ENCODE data around the gene ACOX3. TPM values are rescaled to one million over a fixed set of nuclear protein-coding genes. Genes with fewer than 3 reads are reported as not detected.

ACOX3 gene
- total and polyA plus RNA-seq, 10 of the 15 experiments (the other 5 are each of a cell fraction or from before 2014, with no cell fraction given): 2.0 to 24.5 (median 14.0) TPM

DNA sequence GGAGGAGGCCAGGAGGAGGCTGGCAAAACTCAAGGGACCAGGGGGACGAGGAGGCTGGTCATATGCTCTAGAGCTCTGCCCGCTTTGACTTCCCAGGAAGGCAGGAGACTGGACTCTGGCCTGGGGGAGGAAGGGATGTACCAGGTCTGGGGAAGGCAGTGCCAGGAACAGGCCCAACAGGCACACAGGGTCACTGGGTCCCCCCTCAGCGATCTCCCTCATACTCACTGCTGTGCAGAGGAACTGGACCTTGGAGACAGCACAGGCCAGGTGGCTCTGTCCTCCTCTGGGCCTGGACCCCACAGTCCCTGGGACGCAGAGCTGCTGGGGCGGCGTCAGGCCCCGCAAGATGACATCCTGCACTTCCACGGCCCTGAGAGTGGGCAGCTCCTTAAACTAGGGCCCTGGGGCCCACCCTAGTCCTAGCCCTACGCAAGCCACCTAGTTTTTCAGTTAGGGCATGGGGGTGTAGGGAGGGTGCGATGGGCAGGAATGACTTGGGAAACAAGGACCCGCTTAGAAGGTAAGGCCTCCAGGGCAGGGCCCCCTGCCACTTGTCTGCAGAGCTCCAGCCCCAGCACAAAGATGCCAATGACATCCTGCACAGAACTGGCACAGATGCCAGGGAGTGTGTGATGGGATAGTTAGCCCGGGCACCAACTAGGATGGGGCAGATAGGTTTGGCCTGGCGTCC is 111.5 kb downstream of the ACOX3 start:
- DNase-seq (ENCODE audit: low read depth, low spot score): no peak
- RAD21 ChIA-PET (ENCODE audit: unreplicated experiment): interaction anchor here (0.7 kb wide), 1 partner anchor 229 kb away, joined by 3 read pairs; no protein-coding TSS in a partner anchor
- no peak overlapping the region for H3K27ac ChIP-seq (ENCODE audit: control insufficient read depth, insufficient read depth)

GRCh38 chr4:8328456-8328855 is 112.1 kb downstream of the ACOX3 start:
- RAD21 ChIA-PET (ENCODE audit: unreplicated experiment): no interaction called here
- POLR2A ChIA-PET: no interaction called here
- Histone ChIP-seq H4K20me1 (ENCODE audit: control insufficient read depth, insufficient read depth) (no peaks in the 10 kb centered on the region), H3K9me3 (replicated peaks; ENCODE audit: control insufficient read depth, insufficient read depth, low read length) (no peaks in the 10 kb centered on the region), H3K27me3 (replicated peaks in 1 of 2; ENCODE audit: control insufficient read depth in 2 of 2, insufficient read depth in 2 of 2, low read length in 1 of 2) (peaks cover 0 to 6% of the 10 kb centered on the region in 2 experiments; a peak in 2 of 4 replicates), H3K27ac (ENCODE audit: control insufficient read depth, insufficient read depth) (no peak overlapping the region), H3K36me3 (ENCODE audit: control insufficient read depth in 2 of 2, insufficient read depth in 2 of 2, low read length in 1 of 2) (no peaks in the 10 kb centered on the region), H3K9ac (ENCODE audit: control insufficient read depth, insufficient read depth, low read length) (no peak overlapping the region), H3K4me1 (ENCODE audit: control insufficient read depth, insufficient read depth, low read length) (no peaks in the 10 kb centered on the region), H2AFZ (ENCODE audit: control insufficient read depth, low read depth, low read length) (no peak overlapping the region), H3K4me3 (no peak overlapping the region), H3K79me2 (ENCODE audit: control insufficient read depth, insufficient read depth, low read length) (no peaks in the 10 kb centered on the region), H3K4me2 (ENCODE audit: control insufficient read depth, insufficient read depth) (no peak overlapping the region)
- CTCF ChIA-PET: no interaction called here
- DNase-seq (ENCODE audit: low read depth, low spot score): no peak
- WGBS (ENCODE audit: insufficient coverage, insufficient replicate concordance, low lambda C conversion rate, missing lambda C conversion rate): 16% methylated on average over 3 of the region's 3 CpGs
- no peak for ATAC-seq
- in situ Hi-C loops (cut with MboI): no loop called here
- intact Hi-C loops (cut with micrococcal nuclease; ENCODE audit: unreplicated experiment): loop anchor here (10.0 kb wide), 1 partner anchor 76 kb away; no protein-coding TSS in a partner anchor
- FAIRE-seq: no peak
- SMC1A ChIA-PET (ENCODE audit: uncharacterized antibody, unreplicated experiment): no interaction called here
- no TSS peak for BruUV-seq (replicated peaks)
- TF ChIP-seq EZH2 (IDR thresholded peaks at IDR 0.05; ENCODE audit: borderline replicate concordance, control insufficient read depth, low read depth, low read length) (no peak), ZNF687 (IDR thresholded peaks at IDR 0.05) (no peak), RB1 (IDR thresholded peaks at IDR 0.05; ENCODE audit: borderline replicate concordance) (no peak), MYC (IDR thresholded peaks at IDR 0.05; ENCODE audit: insufficient read depth, insufficient read length, insufficient replicate concordance, low read length, severe bottlenecking) (no peak), EP300 (IDR thresholded peaks at IDR 0.05; ENCODE audit: borderline replicate concordance in 1 of 2, control insufficient read depth in 1 of 2, low read depth in 2 of 2, low read length in 2 of 2) (no peak), SREBF2 (IDR thresholded peaks at IDR 0.05; ENCODE audit: low read length) (no peak), NR2C1 (IDR thresholded peaks at IDR 0.05) (no peak), POLR2A (IDR thresholded peaks at IDR 0.05; ENCODE audit: low read depth, low read length) (no peak)

More for the DNA sequence above, 111.5 kb downstream of the ACOX3 start:
- no peak for FAIRE-seq
- WGBS (ENCODE audit: insufficient coverage, insufficient replicate concordance, low lambda C conversion rate, missing lambda C conversion rate): 17% methylated on average over 13 of the region's 13 CpGs
- H3K4me3 ChIP-seq: no peak overlapping the region
- H3K79me2 ChIP-seq (ENCODE audit: control insufficient read depth, insufficient read depth, low read length): no peaks in the 10 kb centered on the region
- BruUV-seq (replicated peaks): no TSS peak
- intact Hi-C loops (cut with micrococcal nuclease; ENCODE audit: unreplicated experiment): loop anchor here (10.0 kb wide), 1 partner anchor 76 kb away; no protein-coding TSS in a partner anchor
- in situ Hi-C loops (cut with MboI): no loop called here
- ChIA-PET POLR2A (interaction anchor here (0.5 kb wide), 1 partner anchor 166 kb away, joined by 5 read pairs; no protein-coding TSS in a partner anchor), CTCF (no interaction called here), SMC1A (ENCODE audit: uncharacterized antibody, unreplicated experiment) (no interaction called here)
- H4K20me1 ChIP-seq (ENCODE audit: control insufficient read depth, insufficient read depth): no peaks in the 10 kb centered on the region
- no peak overlapping the region for H3K4me2 ChIP-seq (ENCODE audit: control insufficient read depth, insufficient read depth)
- H3K27me3 ChIP-seq (replicated peaks in 1 of 2; ENCODE audit: control insufficient read depth in 2 of 2, insufficient read depth in 2 of 2, low read length in 1 of 2): peaks cover 0 to 6% of the 10 kb centered on the region in 2 experiments; a peak in 2 of 4 replicates
- H3K4me1 ChIP-seq (ENCODE audit: control insufficient read depth, insufficient read depth, low read length): no peaks in the 10 kb centered on the region
- no peak overlapping the region for H3K9ac ChIP-seq (ENCODE audit: control insufficient read depth, insufficient read depth, low read length)
- ATAC-seq: no peak
- H3K36me3 ChIP-seq (ENCODE audit: control insufficient read depth in 2 of 2, insufficient read depth in 2 of 2, low read length in 1 of 2): no peaks in the 10 kb centered on the region
- no peak overlapping the region for H2AFZ ChIP-seq (ENCODE audit: control insufficient read depth, low read depth, low read length)
- TF ChIP-seq EZH2 (IDR thresholded peaks at IDR 0.05; ENCODE audit: borderline replicate concordance, control insufficient read depth, low read depth, low read length): no peak
- H3K9me3 ChIP-seq (replicated peaks; ENCODE audit: control insufficient read depth, insufficient read depth, low read length): no peaks in the 10 kb centered on the region
